Transverse colon (tissue), 3 donors: ENCODE data around the gene CCL23.

Experiments
- CTCF ChIP-seq, 5 experiments: fragments of 200-600 bp in 3 of 5; fragments of 450-650 bp in 2 of 5; sonication (generic) in 3 of 5; IDR thresholded peaks; 1 replicate in 2 of 5; 2 replicates in 3 of 5; pipeline ENCODE4 v1.5.1; 2016 to 2017; ENCODE audit warnings: antibody characterized with exemption in 5 of 5, inconsistent platforms in 3 of 5, mild to moderate bottlenecking in 2 of 5, moderate library complexity in 1 of 5
- POLR2A ChIP-seq: fragments of 450-650 bp; IDR thresholded peaks from one replicate; pipeline ENCODE4 v1.6.1; 2016; ENCODE audit warnings: antibody characterized with exemption, mild to moderate bottlenecking, moderate library complexity

GRCh38 chr17:36066365-36066985 is 48.7 kb upstream of the CCL23 start:
- no peak for TF ChIP-seq CTCF (IDR thresholded peaks at IDR 0.05)
- no peak for TF ChIP-seq POLR2A
